Subcutaneous abdominal adipose tissue (tissue), 5 donors: ENCODE data around the gene DLL3.
A peak's percentile ranks its signal among the peaks of the same experiment; 100 is the strongest.

Source experiments
- H3K27ac ChIP-seq: one replicate; pipeline ENCODE4 v1.7.0; 2013; ENCODE audit warnings: low read depth, mild to moderate bottlenecking, inconsistent platforms, low read length, moderate library complexity
- H3K27me3 ChIP-seq, 5 donors: one replicate each; pipeline ENCODE4 v1.7.0; 2013; ENCODE audit warnings: low read length in 5 of 5, inconsistent platforms in 1 of 5; ENCODE audit not compliant: control insufficient read depth in 5 of 5, insufficient read depth in 4 of 5
- H3K36me3 ChIP-seq, 5 donors: one replicate each; pipeline ENCODE4 v1.7.0; 2013; ENCODE audit warnings: low read length in 5 of 5; ENCODE audit not compliant: control insufficient read depth in 5 of 5, insufficient read depth in 5 of 5
- H3K4me1 ChIP-seq, 5 donors: one replicate each; pipeline ENCODE4 v1.7.0; 2013; ENCODE audit warnings: low read length in 5 of 5, mild to moderate bottlenecking in 3 of 5, moderate library complexity in 1 of 5; ENCODE audit not compliant: control insufficient read depth in 5 of 5, insufficient read depth in 5 of 5
- H3K4me3 ChIP-seq, 5 donors: one replicate each; pipeline ENCODE4 v1.7.0; 2013; ENCODE audit warnings: low read length in 5 of 5, low read depth in 1 of 5
- H3K9ac ChIP-seq, 5 donors: one replicate each; pipeline ENCODE4 v1.7.0; 2013; ENCODE audit warnings: low read length in 5 of 5, mild to moderate bottlenecking in 4 of 5, moderate library complexity in 3 of 5
- H3K9me3 ChIP-seq, 5 donors: one replicate each; pipeline ENCODE4 v1.7.0; 2013; ENCODE audit warnings: low read length in 5 of 5; ENCODE audit not compliant: control insufficient read depth in 5 of 5
- donor health status: healthy.
- donor health status: healthy.
- donor health status: healthy.
- donor health status: healthy.
- donor health status: healthy.

DLL3 gene

DNA sequence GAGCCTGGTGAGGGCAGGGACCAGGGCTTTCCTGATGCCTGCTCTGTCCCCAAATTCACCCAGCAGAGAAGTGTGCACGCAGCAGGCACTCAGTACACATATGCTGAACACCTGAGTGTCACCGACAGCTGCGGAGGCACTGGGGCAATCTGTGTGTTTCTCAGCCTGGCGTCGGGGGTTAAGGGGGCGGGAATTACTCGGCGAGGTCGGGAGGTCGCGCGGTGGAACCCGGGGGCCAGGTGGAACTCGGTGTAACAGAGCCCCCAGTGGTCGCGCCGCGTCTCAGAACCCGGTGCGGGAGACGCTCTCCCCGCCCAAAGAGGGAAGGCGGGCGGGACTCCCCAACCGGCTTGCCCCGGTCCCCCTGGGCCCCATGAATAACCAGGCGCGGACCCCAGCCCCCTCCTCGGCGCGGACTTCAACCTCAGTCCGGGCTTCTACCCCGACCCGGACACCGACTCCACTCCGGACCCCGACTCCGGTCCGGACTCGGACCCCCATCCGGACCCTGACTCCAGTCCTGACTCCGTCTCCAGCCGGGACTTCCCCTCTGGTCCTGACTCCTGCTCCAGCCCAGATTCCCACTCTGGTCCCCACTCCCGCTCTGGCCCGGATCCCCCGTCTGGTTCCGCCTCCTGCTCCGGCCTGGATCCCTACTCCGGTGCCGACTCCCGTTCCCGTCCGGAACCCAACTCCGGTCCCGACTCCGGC, 16.2 kb downstream of the DLL3 start, which contains the start of gene SELENOV:
TSS of gene SELENOV (plus strand) at position 300 of the 711 bp plus-strand sequence. CDS start at position 374, 74 bp downstream.
- H3K4me1 ChIP-seq, result peaks cover 0 to 19% (median 17%) of the 10 kb centered on the region in 5 donors
- H3K27ac ChIP-seq, result no peak within 1 kb of the TSS
- H3K27me3 ChIP-seq, result peaks cover 28 to 47% (median 40%) of the 10 kb centered on the region in 5 donors
- peaks cover 0 to 5% (median 0%) of the 10 kb centered on the region in 5 donors for H3K9me3 ChIP-seq
- H3K9ac ChIP-seq, result no peak within 1 kb of the TSS
- H3K36me3 ChIP-seq, result no peaks in the 10 kb centered on the region
- peak within 1 kb of the TSS in 4 of 5 donors; percentile 22 to 53 (median 37) for H3K4me3 ChIP-seq

- H3K27me3 ChIP-seq, result peaks cover 28 to 47% (median 40%) of the 10 kb centered on the region in 5 donors
- peaks cover 0 to 19% (median 17%) of the 10 kb centered on the region in 5 donors for H3K4me1 ChIP-seq
- H3K9me3 ChIP-seq, result peaks cover 0 to 5% (median 0%) of the 10 kb centered on the region in 5 donors
- H3K9ac ChIP-seq, result no peak overlapping the region
- H3K27ac ChIP-seq, result no peak overlapping the region
- peak overlapping the region in 4 of 5 donors; percentile 22 to 53 (median 37) for H3K4me3 ChIP-seq
- no peaks in the 10 kb centered on the region for H3K36me3 ChIP-seq
These were observed 16.9 kb downstream of the DLL3 start for GRCh38 chr19:39515551-39516191.

GRCh38 chr19:39516270-39516669, 17.5 kb downstream of the DLL3 start:
- Histone ChIP-seq H3K27me3 (peaks cover 28 to 47% (median 40%) of the 10 kb centered on the region in 5 donors), H3K9ac (no peak overlapping the region), H3K9me3 (peaks cover 0 to 5% (median 0%) of the 10 kb centered on the region in 5 donors), H3K36me3 (no peaks in the 10 kb centered on the region), H3K4me1 (peaks cover 0 to 19% (median 17%) of the 10 kb centered on the region in 5 donors), H3K27ac (no peak overlapping the region), H3K4me3 (no peak overlapping the region)

- Histone ChIP-seq H3K27ac (no peak overlapping the region), H3K9me3 (peaks cover 0 to 5% (median 0%) of the 10 kb centered on the region in 5 donors), H3K27me3 (peaks cover 28 to 45% (median 40%) of the 10 kb centered on the region in 5 donors), H3K4me1 (peaks cover 0 to 19% (median 17%) of the 10 kb centered on the region in 5 donors), H3K9ac (no peak overlapping the region), H3K4me3 (no peak overlapping the region), H3K36me3 (no peaks in the 10 kb centered on the region)
These were observed 18.7 kb downstream of the DLL3 start for GRCh38 chr19:39517432-39517831.

GRCh38 chr19:39518458-39518857, 19.7 kb downstream of the DLL3 start:
- no peaks in the 10 kb centered on the region for H3K9me3 ChIP-seq
- H3K36me3 ChIP-seq, result no peaks in the 10 kb centered on the region
- no peak overlapping the region for H3K27ac ChIP-seq
- H3K4me3 ChIP-seq, result no peak overlapping the region
- peaks cover 0 to 19% (median 17%) of the 10 kb centered on the region in 5 donors for H3K4me1 ChIP-seq
- H3K27me3 ChIP-seq, result peaks cover 28 to 38% (median 35%) of the 10 kb centered on the region in 5 donors
- no peak overlapping the region for H3K9ac ChIP-seq

GRCh38 chr19:39518975-39519374, 20.2 kb downstream of the DLL3 start:
- H3K27ac ChIP-seq, result no peak overlapping the region

GRCh38 chr19:39520541-39521484, 22.1 kb downstream of the DLL3 start:
- no peak overlapping the region for H3K9ac ChIP-seq
- H3K27me3 ChIP-seq, result peaks cover 7 to 16% (median 14%) of the 10 kb centered on the region in 5 donors
- no peak overlapping the region for H3K4me3 ChIP-seq
- H3K4me1 ChIP-seq, result peaks cover 0 to 6% (median 4%) of the 10 kb centered on the region in 5 donors
- H3K27ac ChIP-seq, result no peak overlapping the region
- no peaks in the 10 kb centered on the region for H3K9me3 ChIP-seq
- H3K36me3 ChIP-seq, result no peaks in the 10 kb centered on the region

More at GRCh38 chr19:39518975-39519374, 20.2 kb downstream of the DLL3 start:
- no peaks in the 10 kb centered on the region for H3K9me3 ChIP-seq
- no peak overlapping the region for H3K4me3 ChIP-seq
- no peaks in the 10 kb centered on the region for H3K36me3 ChIP-seq
- peaks cover 25 to 34% (median 33%) of the 10 kb centered on the region in 5 donors for H3K27me3 ChIP-seq
- H3K4me1 ChIP-seq, result peaks cover 0 to 19% (median 17%) of the 10 kb centered on the region in 5 donors
- H3K9ac ChIP-seq, result no peak overlapping the region

GRCh38 chr19:39524495-39524894, 25.7 kb downstream of the DLL3 start:
- H3K9me3 ChIP-seq, result no peaks in the 10 kb centered on the region
- no peaks in the 10 kb centered on the region for H3K36me3 ChIP-seq
- H3K27me3 ChIP-seq, result no peaks in the 10 kb centered on the region
- H3K9ac ChIP-seq, result no peak overlapping the region
- no peak overlapping the region for H3K4me3 ChIP-seq
- no peaks in the 10 kb centered on the region for H3K4me1 ChIP-seq
- no peak overlapping the region for H3K27ac ChIP-seq

GRCh38 chr19:39525205-39525604, 26.5 kb downstream of the DLL3 start:
- H3K27me3 ChIP-seq, result no peaks in the 10 kb centered on the region
- no peak overlapping the region for H3K27ac ChIP-seq
- no peak overlapping the region for H3K9ac ChIP-seq
- no peaks in the 10 kb centered on the region for H3K4me1 ChIP-seq
- no peak overlapping the region for H3K4me3 ChIP-seq
- no peaks in the 10 kb centered on the region for H3K9me3 ChIP-seq
- no peaks in the 10 kb centered on the region for H3K36me3 ChIP-seq
